Measurements from ENCODE around the gene OR8S1. TPM values are rescaled to one million over a fixed set of nuclear protein-coding genes. Genes with fewer than 3 reads are reported as not detected.
"Not testable (repeated sequence)": the region's sequence is repeated elsewhere in the genome, so short reads cannot be mapped to it uniquely, and the experiment has no call there.

The OR8S1 gene, protein sequence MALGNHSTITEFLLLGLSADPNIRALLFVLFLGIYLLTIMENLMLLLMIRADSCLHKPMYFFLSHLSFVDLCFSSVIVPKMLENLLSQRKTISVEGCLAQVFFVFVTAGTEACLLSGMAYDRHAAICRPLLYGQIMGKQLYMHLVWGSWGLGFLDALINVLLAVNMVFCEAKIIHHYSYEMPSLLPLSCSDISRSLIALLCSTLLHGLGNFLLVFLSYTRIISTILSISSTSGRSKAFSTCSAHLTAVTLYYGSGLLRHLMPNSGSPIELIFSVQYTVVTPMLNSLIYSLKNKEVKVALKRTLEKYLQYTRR
- total RNA-seq (not detected), polyA plus RNA-seq (not detected)

GRCh38 chr12:48525332-48525731, at the start of gene OR8S1:
Gene OR8S1, plus strand, starts transcription at chr12:48525632. Its CDS starts 0 bp downstream, at chr12:48525632.
- DNase-seq (ENCODE audit: extremely low spot score), result no peak
- Histone ChIP-seq H3K27ac (ENCODE audit: low read depth) (no peak within 1 kb of the TSS), H3K4me3 (ENCODE audit: low read depth, low read length) (no peak within 1 kb of the TSS), H3K36me3 (ENCODE audit: insufficient read depth) (no peaks in the 10 kb centered on the region), H3K4me1 (ENCODE audit: insufficient read depth) (no peaks in the 10 kb centered on the region)
- 80% methylated on average over 5 of the region's 5 CpGs for WGBS

- H3K4me3 ChIP-seq (ENCODE audit: low read depth, low read length), result no peak within 1 kb of the TSS
- 94% methylated on average over 2 of the region's 2 CpGs for WGBS
- no peak within 1 kb of the TSS for H3K27ac ChIP-seq (ENCODE audit: low read depth)
- DNase-seq (ENCODE audit: extremely low spot score), result no peak
- no peaks in the 10 kb centered on the region for H3K4me1 ChIP-seq (ENCODE audit: insufficient read depth)
- no peaks in the 10 kb centered on the region for H3K36me3 ChIP-seq (ENCODE audit: insufficient read depth)
Observed at GRCh38 chr12:48482198-48482597, 43.2 kb upstream of the OR8S1 start, which contains the start of gene C12orf54. Gene C12orf54, plus strand, starts transcription at chr12:48482498. Its CDS starts 799 bp downstream, at chr12:48483297.

- WGBS, result 95% methylated on average over 3 of the region's 3 CpGs
- Histone ChIP-seq H3K36me3 (ENCODE audit: insufficient read depth) (no peaks in the 10 kb centered on the region), H3K4me1 (ENCODE audit: insufficient read depth) (no peaks in the 10 kb centered on the region), H3K27ac (ENCODE audit: low read depth) (no peak overlapping the region), H3K4me3 (ENCODE audit: low read depth, low read length) (no peak overlapping the region)
- no peak for DNase-seq (ENCODE audit: extremely low spot score)
Observed at GRCh38 chr12:48482930-48483329, 42.5 kb upstream of the OR8S1 start.

- 81% methylated on average over 2 of the region's 2 CpGs for WGBS
- Histone ChIP-seq H3K36me3 (ENCODE audit: insufficient read depth) (no peaks in the 10 kb centered on the region), H3K4me1 (ENCODE audit: insufficient read depth) (no peaks in the 10 kb centered on the region), H3K27ac (ENCODE audit: low read depth) (no peak overlapping the region), H3K4me3 (ENCODE audit: low read depth, low read length) (no peak overlapping the region)
- DNase-seq (ENCODE audit: extremely low spot score), result no peak
Observed at GRCh38 chr12:48486261-48486660, 39.2 kb upstream of the OR8S1 start.

- no peak overlapping the region for H3K4me3 ChIP-seq (ENCODE audit: low read depth, low read length)
- no peaks in the 10 kb centered on the region for H3K4me1 ChIP-seq (ENCODE audit: insufficient read depth)
- H3K36me3 ChIP-seq (ENCODE audit: insufficient read depth), result no peaks in the 10 kb centered on the region
- H3K27ac ChIP-seq (ENCODE audit: low read depth), result no peak overlapping the region
- 68% methylated on average over 5 of the region's 5 CpGs for WGBS
- DNase-seq (ENCODE audit: extremely low spot score), result no peak
Observed at GRCh38 chr12:48486679-48487078, 38.8 kb upstream of the OR8S1 start.

DNA sequence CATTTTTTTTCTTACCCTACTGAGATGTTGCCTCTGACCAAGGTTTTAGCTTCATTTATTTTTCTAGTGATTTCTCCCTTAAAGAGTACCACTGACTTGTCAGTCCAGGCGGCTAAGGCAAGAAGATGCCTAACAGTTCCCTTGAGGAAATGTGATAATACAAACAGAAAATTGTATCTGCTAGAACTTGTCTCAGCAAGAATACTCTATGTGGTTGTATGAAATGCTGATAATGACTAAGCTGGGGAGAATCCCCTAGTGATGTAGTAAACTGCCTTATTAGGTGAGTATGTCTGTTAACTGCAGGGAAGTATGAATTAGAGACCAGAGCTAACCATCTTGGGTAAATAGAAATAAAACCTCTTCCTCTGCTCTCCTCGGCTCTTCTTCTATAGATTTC, 36.4 kb upstream of the OR8S1 start:
- Histone ChIP-seq H3K27ac (ENCODE audit: low read depth) (no peak overlapping the region), H3K4me1 (ENCODE audit: insufficient read depth) (no peaks in the 10 kb centered on the region), H3K36me3 (ENCODE audit: insufficient read depth) (no peaks in the 10 kb centered on the region), H3K4me3 (ENCODE audit: low read depth, low read length) (no peak overlapping the region)
- WGBS, result 36% methylated on average over 2 of the region's 2 CpGs
- peak; percentile 41 for DNase-seq (ENCODE audit: extremely low spot score)

DNA sequence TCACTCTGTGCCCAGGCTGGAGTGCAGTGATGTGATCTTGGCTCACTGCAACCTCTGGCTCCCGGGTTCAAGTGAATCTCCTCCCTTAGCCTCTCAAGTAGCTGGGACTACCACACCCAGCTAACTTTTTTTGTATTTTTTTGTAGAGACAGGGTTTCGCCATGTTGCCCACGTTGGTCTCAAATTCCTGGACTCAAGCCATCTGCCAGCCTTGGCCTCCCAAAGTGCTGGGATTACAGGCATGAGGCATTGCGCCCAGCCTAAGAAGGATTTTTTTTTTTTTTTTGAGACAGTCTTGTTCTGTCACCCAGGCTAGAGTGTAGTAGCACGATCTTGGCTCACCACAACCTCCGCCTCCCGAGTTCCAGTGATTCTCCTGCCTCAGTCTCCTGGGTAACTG, 36.0 kb upstream of the OR8S1 start:
- not testable (repeated sequence) for H3K4me3 ChIP-seq (ENCODE audit: low read depth, low read length); DNase-seq (ENCODE audit: extremely low spot score); H3K27ac ChIP-seq (ENCODE audit: low read depth); H3K4me1 ChIP-seq (ENCODE audit: insufficient read depth); H3K36me3 ChIP-seq (ENCODE audit: insufficient read depth)
- WGBS, result 79% methylated on average over 7 of the region's 7 CpGs

- H3K4me3 ChIP-seq (ENCODE audit: low read depth, low read length); H3K4me1 ChIP-seq (ENCODE audit: insufficient read depth): not testable (repeated sequence)
- WGBS, result 94% methylated on average over 32 of the region's 32 CpGs
Observed at GRCh38 chr12:48500281-48500680, 25.2 kb upstream of the OR8S1 start.

DNA sequence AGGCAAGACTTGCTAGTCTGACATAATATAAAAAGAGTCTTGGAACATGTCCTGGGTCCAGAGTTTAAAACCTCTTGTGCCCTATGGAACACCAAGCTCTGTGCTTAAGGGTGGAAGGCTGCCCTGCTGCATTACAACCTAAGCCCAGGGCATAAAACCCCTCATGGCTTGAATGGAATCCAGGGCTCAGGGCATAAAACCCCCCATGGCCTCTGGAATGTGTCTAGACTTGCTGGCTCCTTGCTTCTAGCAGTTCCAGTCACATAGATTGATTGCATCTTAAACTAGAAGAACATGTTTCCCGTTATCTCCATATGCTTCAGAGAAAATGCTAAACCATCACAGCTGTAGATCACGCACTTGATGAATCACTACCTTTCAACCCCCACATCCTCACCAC, 18.6 kb upstream of the OR8S1 start:
- H3K27ac ChIP-seq (ENCODE audit: low read depth); H3K36me3 ChIP-seq (ENCODE audit: insufficient read depth); DNase-seq (ENCODE audit: extremely low spot score); H3K4me3 ChIP-seq (ENCODE audit: low read depth, low read length); H3K4me1 ChIP-seq (ENCODE audit: insufficient read depth): not testable (repeated sequence)
- WGBS, result 42% methylated on average over 2 of the region's 2 CpGs

More at GRCh38 chr12:48500281-48500680, 25.2 kb upstream of the OR8S1 start:
- not testable (repeated sequence) for H3K27ac ChIP-seq (ENCODE audit: low read depth); H3K36me3 ChIP-seq (ENCODE audit: insufficient read depth); DNase-seq (ENCODE audit: extremely low spot score)

GRCh38 chr12:48508987-48509386, 16.4 kb upstream of the OR8S1 start:
- Histone ChIP-seq H3K27ac (ENCODE audit: low read depth) (no peak overlapping the region), H3K36me3 (ENCODE audit: insufficient read depth) (no peaks in the 10 kb centered on the region), H3K4me1 (ENCODE audit: insufficient read depth) (no peaks in the 10 kb centered on the region), H3K4me3 (ENCODE audit: low read depth, low read length) (no peak overlapping the region)
- no peak for DNase-seq (ENCODE audit: extremely low spot score)
- WGBS, result 72% methylated on average over 2 of the region's 2 CpGs

DNA sequence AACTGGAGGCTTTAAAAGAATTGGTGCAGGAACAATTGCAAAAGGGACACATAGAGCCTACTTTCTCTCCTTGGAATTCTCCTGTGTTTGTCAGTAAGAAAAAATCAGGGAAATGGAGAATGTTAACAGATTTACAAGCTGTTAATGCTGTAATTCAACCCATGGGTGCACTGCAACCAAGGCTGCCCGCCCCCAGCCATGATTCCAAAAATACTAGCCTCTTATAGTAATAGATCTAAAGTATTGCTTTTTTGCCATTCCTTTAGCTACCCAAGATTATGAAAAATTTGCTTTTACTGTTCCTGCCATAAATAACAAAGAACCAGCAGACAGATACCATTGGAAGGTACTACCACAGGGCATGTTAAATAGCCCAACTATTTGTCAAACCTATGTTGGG, 15.3 kb upstream of the OR8S1 start:
- H3K36me3 ChIP-seq (ENCODE audit: insufficient read depth), result no peaks in the 10 kb centered on the region
- 33% methylated on average over 1 of the region's 1 CpG for WGBS

DNA sequence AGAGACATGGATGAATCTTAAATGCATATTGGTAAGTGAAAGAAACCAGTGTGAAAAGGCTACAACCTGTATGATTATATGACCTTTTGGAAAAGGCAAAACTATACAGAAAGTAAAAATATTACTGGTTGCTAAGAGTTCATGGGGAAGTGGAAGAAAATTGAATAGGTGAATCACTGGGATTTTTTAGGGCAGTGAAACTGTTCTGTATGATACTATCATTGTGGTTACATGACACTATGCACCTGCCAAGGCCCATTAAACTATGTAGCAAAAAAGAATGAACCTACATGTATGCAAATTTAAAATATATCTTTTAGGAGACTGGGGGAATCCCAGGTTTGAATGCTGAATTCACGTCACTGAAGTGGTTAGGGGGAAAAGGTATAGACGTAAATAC, 12.6 kb upstream of the OR8S1 start:
- WGBS, result 86% methylated on average over 2 of the region's 2 CpGs
- Histone ChIP-seq H3K27ac (ENCODE audit: low read depth) (no peak overlapping the region), H3K4me3 (ENCODE audit: low read depth, low read length) (no peak overlapping the region), H3K4me1 (ENCODE audit: insufficient read depth) (no peaks in the 10 kb centered on the region), H3K36me3 (ENCODE audit: insufficient read depth) (no peaks in the 10 kb centered on the region)
- no peak for DNase-seq (ENCODE audit: extremely low spot score)

More for the DNA sequence above, 15.3 kb upstream of the OR8S1 start:
- Histone ChIP-seq H3K4me1 (ENCODE audit: insufficient read depth) (no peaks in the 10 kb centered on the region), H3K27ac (ENCODE audit: low read depth) (no peak overlapping the region), H3K4me3 (ENCODE audit: low read depth, low read length) (no peak overlapping the region)
- no peak for DNase-seq (ENCODE audit: extremely low spot score)

DNA sequence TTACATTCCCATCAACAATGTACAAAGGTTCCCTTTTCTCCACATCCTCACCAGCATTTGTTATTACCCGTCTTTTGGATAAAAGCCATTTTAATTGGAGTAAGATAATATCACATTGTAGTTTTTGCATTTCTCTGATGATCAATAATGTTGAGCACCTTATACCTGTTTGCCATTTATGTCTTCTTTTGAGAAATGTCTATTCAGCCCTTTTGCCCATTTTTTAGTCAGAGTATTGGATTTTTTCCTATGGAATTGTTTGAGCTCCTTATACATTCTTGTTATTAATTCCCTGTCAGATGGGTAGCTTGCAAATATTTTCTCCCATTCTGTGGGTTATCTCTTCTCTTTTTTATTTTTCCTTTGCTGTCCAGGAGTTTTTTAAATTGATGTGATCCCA, 10.7 kb upstream of the OR8S1 start:
- H3K4me3 ChIP-seq (ENCODE audit: low read depth, low read length), result no peak overlapping the region
- H3K36me3 ChIP-seq (ENCODE audit: insufficient read depth), result no peaks in the 10 kb centered on the region
- 89% methylated on average over 1 of the region's 1 CpG for WGBS
- H3K4me1 ChIP-seq (ENCODE audit: insufficient read depth), result no peaks in the 10 kb centered on the region
- no peak overlapping the region for H3K27ac ChIP-seq (ENCODE audit: low read depth)
- no peak for DNase-seq (ENCODE audit: extremely low spot score)

DNA sequence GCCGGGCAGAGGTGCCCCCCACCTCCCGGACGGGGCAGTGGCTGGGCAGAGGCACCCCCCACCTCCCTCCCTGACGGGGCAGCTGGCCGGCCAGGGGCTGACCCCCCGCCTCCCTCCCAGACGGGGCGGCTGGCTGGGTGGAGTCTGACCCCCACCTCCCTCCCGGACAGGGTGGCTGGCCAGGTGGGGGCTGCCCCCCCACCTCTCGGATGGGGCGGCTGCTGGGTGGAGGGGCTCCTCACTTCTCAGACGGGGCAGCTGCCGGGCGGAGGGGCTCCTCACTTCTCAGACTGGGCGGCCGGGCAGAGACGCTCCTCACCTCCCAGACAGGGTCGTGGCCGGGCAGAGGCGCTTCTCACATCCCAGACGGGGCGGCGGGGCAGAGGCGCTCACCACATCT, 5.1 kb upstream of the OR8S1 start:
- H3K4me1 ChIP-seq (ENCODE audit: insufficient read depth); H3K36me3 ChIP-seq (ENCODE audit: insufficient read depth); H3K4me3 ChIP-seq (ENCODE audit: low read depth, low read length); DNase-seq (ENCODE audit: extremely low spot score); H3K27ac ChIP-seq (ENCODE audit: low read depth): not testable (repeated sequence)
- WGBS, result 91% methylated on average over 24 of the region's 24 CpGs
